Measurements from ENCODE around the gene PLBD2. TPM values are rescaled to one million over a fixed set of nuclear protein-coding genes. Genes with fewer than 3 reads are reported as not detected.

PLBD2 gene
- total RNA-seq, 4 donors from 2014 or later, result 36.5 to 57.9 (median 44.7) TPM

- peak overlapping the region in 3 of 4 donors; percentile 25 to 85 (median 78) for H3K27ac ChIP-seq
- H3K36me3 ChIP-seq, result peaks cover 0 to 59% (median 0%) of the 10 kb centered on the region in 3 donors
- DNase-seq (ENCODE audit: low spot score in 2 of 2), result no peak
- no peaks in the 10 kb centered on the region for H3K27me3 ChIP-seq
- no peaks in the 10 kb centered on the region for H3K9me3 ChIP-seq
- TF ChIP-seq CTCF (IDR thresholded peaks at IDR 0.05) (no peak), EP300 (IDR thresholded peaks at IDR 0.05) (peak in 1 of 2 donors; percentile 70), POLR2A (IDR thresholded peaks at IDR 0.05) (no peak)
- no peak overlapping the region for H3K4me3 ChIP-seq
- H3K4me1 ChIP-seq, result peaks cover 0 to 17% (median 0%) of the 10 kb centered on the region in 4 donors
- WGBS, 2 donors, result 43 to 59% methylated on average over 6 of the region's 6 CpGs
These were observed 11.1 kb downstream of the PLBD2 start for GRCh38 chr12:113369391-113369985.

GRCh38 chr12:113370923-113371682, 12.7 kb downstream of the PLBD2 start:
- WGBS, 2 donors, result 77 to 82% methylated on average over 5 to 7 of the region's 7 CpGs
- Histone ChIP-seq H3K36me3 (peaks cover 0 to 61% (median 0%) of the 10 kb centered on the region in 3 donors), H3K4me3 (no peak overlapping the region), H3K27ac (peak overlapping the region in 2 of 4 donors; percentile 38 to 85), H3K9me3 (no peaks in the 10 kb centered on the region), H3K27me3 (no peaks in the 10 kb centered on the region), H3K4me1 (peaks cover 0 to 17% (median 0%) of the 10 kb centered on the region in 4 donors)
- TF ChIP-seq POLR2A (IDR thresholded peaks at IDR 0.05) (no peak), EP300 (IDR thresholded peaks at IDR 0.05) (no peak), CTCF (IDR thresholded peaks at IDR 0.05) (no peak)
- DNase-seq (ENCODE audit: low spot score in 2 of 2), result no peak

GRCh38 chr12:113371808-113372207, 13.4 kb downstream of the PLBD2 start:
- Histone ChIP-seq H3K4me3 (no peak overlapping the region), H3K27me3 (no peaks in the 10 kb centered on the region), H3K36me3 (peaks cover 0 to 64% (median 0%) of the 10 kb centered on the region in 3 donors), H3K27ac (peak overlapping the region in 2 of 4 donors; percentile 38 to 62), H3K9me3 (no peaks in the 10 kb centered on the region), H3K4me1 (peaks cover 0 to 17% (median 0%) of the 10 kb centered on the region in 4 donors)
- no peak for DNase-seq (ENCODE audit: low spot score in 2 of 2)
- WGBS, 2 donors, result 89 to 99% methylated on average over 6 of the region's 6 CpGs
- no peak for TF ChIP-seq CTCF (IDR thresholded peaks at IDR 0.05)
- no peak for TF ChIP-seq EP300 (IDR thresholded peaks at IDR 0.05)
- no peak for TF ChIP-seq POLR2A (IDR thresholded peaks at IDR 0.05)

- WGBS, 2 donors, result 96 to 97% methylated on average over 9 of the region's 9 CpGs
- H3K27ac ChIP-seq, result no peak overlapping the region
- no peak for DNase-seq (ENCODE audit: low spot score in 2 of 2)
- H3K4me1 ChIP-seq, result peaks cover 0 to 17% (median 0%) of the 10 kb centered on the region in 4 donors
- no peak overlapping the region for H3K4me3 ChIP-seq
- H3K27me3 ChIP-seq, result no peaks in the 10 kb centered on the region
- no peaks in the 10 kb centered on the region for H3K9me3 ChIP-seq
- H3K36me3 ChIP-seq, result peaks cover 0 to 70% (median 0%) of the 10 kb centered on the region in 3 donors
- TF ChIP-seq EP300 (IDR thresholded peaks at IDR 0.05) (no peak), POLR2A (IDR thresholded peaks at IDR 0.05) (no peak), CTCF (IDR thresholded peaks at IDR 0.05) (no peak)
These were observed 14.0 kb downstream of the PLBD2 start for GRCh38 chr12:113372371-113372770.

GRCh38 chr12:113373440-113373839, 15.1 kb downstream of the PLBD2 start:
- peaks cover 0 to 80% (median 0%) of the 10 kb centered on the region in 3 donors for H3K36me3 ChIP-seq
- H3K4me3 ChIP-seq, result no peak overlapping the region
- no peak for DNase-seq (ENCODE audit: low spot score in 2 of 2)
- WGBS, 2 donors, result 98% methylated on average over 3 of the region's 3 CpGs
- H3K27ac ChIP-seq, result no peak overlapping the region
- H3K9me3 ChIP-seq, result no peaks in the 10 kb centered on the region
- H3K4me1 ChIP-seq, result peaks cover 0 to 13% (median 0%) of the 10 kb centered on the region in 4 donors
- TF ChIP-seq CTCF (IDR thresholded peaks at IDR 0.05), result no peak
- TF ChIP-seq POLR2A (IDR thresholded peaks at IDR 0.05), result no peak
- TF ChIP-seq EP300 (IDR thresholded peaks at IDR 0.05), result no peak
- H3K27me3 ChIP-seq, result no peaks in the 10 kb centered on the region
